Nephron progenitor cell (in vitro differentiated cells): Measurements from ENCODE around the gene PFKL.
"Not testable (repeated sequence)": the region's sequence is repeated elsewhere in the genome, so short reads cannot be mapped to it uniquely, and the experiment has no call there.

Experiments used
- DNase-seq: peaks from one replicate; pipeline ENCODE4 v3.0.0; 2021
- H3K27ac Mint-ChIP-seq: 2 replicates; pipeline ENCODE4 v1.8.0; 2021; ENCODE audit warnings: mild to moderate bottlenecking, moderate library complexity, mixed read lengths
- H3K27me3 Mint-ChIP-seq: 2 replicates; pipeline ENCODE4 v1.8.0; 2021; ENCODE audit warnings: mild to moderate bottlenecking, low read depth, mixed read lengths; ENCODE audit not compliant: poor library complexity
- H3K36me3 Mint-ChIP-seq: 2 replicates; pipeline ENCODE4 v1.8.0; 2021; ENCODE audit warnings: low read depth, mixed read lengths
- H3K4me1 Mint-ChIP-seq: 2 replicates; pipeline ENCODE4 v1.8.0; 2021; ENCODE audit warnings: mixed read lengths
- H3K4me3 Mint-ChIP-seq: 2 replicates; pipeline ENCODE4 v1.8.0; 2021; ENCODE audit warnings: mild to moderate bottlenecking, moderate library complexity, mixed read lengths
- H3K9me3 Mint-ChIP-seq: 2 replicates; pipeline ENCODE4 v1.8.0; 2021; ENCODE audit warnings: mild to moderate bottlenecking, moderate library complexity, mixed read lengths
- CTCF ChIP-seq: fragments of 200-600 bp; sonication (generic); IDR thresholded peaks from 2 replicates; pipeline ENCODE4 v1.5.0; 2021; ENCODE audit warnings: antibody characterized with exemption

The PFKL gene

GRCh38 chr21:44300262-44300959 is 558 bp downstream of the PFKL start:
- no peak overlapping the region for H3K27ac Mint-ChIP-seq
- TF ChIP-seq CTCF = no peak
- H3K4me1 Mint-ChIP-seq = peaks cover 51% of the 10 kb centered on the region
- DNase-seq = peak; percentile 66
- no peaks in the 10 kb centered on the region for H3K9me3 Mint-ChIP-seq
- H3K4me3 Mint-ChIP-seq = peak overlapping the region; percentile 82
- no peaks in the 10 kb centered on the region for H3K36me3 Mint-ChIP-seq
- H3K27me3 Mint-ChIP-seq = peaks cover 14% of the 10 kb centered on the region

GRCh38 chr21:44301141-44301540 is 1.3 kb downstream of the PFKL start:
- Mint-ChIP-seq H3K4me3 (peak overlapping the region; percentile 82), H3K9me3 (no peaks in the 10 kb centered on the region), H3K36me3 (no peaks in the 10 kb centered on the region), H3K27me3 (peaks cover 13% of the 10 kb centered on the region), H3K4me1 (peaks cover 49% of the 10 kb centered on the region), H3K27ac (no peak overlapping the region)
- no peak for DNase-seq
- no peak for TF ChIP-seq CTCF

GRCh38 chr21:44301961-44302406 is 2.1 kb downstream of the PFKL start:
- no peak for DNase-seq
- no peaks in the 10 kb centered on the region for H3K9me3 Mint-ChIP-seq
- H3K27ac Mint-ChIP-seq = no peak overlapping the region
- no peaks in the 10 kb centered on the region for H3K36me3 Mint-ChIP-seq
- peaks cover 13% of the 10 kb centered on the region for H3K27me3 Mint-ChIP-seq
- TF ChIP-seq CTCF = no peak
- peaks cover 49% of the 10 kb centered on the region for H3K4me1 Mint-ChIP-seq
- peak overlapping the region; percentile 60 for H3K4me3 Mint-ChIP-seq

GRCh38 chr21:44302573-44303401 is 2.9 kb downstream of the PFKL start:
- Mint-ChIP-seq H3K4me3 (peak overlapping the region; percentile 60), H3K4me1 (peaks cover 49% of the 10 kb centered on the region)
- DNase-seq, H3K36me3 Mint-ChIP-seq, H3K9me3 Mint-ChIP-seq, H3K27me3 Mint-ChIP-seq, H3K27ac Mint-ChIP-seq: not testable (repeated sequence)

GRCh38 chr21:44303490-44303981 is 3.7 kb downstream of the PFKL start:
- Mint-ChIP-seq H3K27me3 (peaks cover 5% of the 10 kb centered on the region), H3K9me3 (no peaks in the 10 kb centered on the region), H3K4me1 (peaks cover 55% of the 10 kb centered on the region), H3K27ac (peak overlapping the region; percentile 91), H3K4me3 (peak overlapping the region; percentile 74), H3K36me3 (no peaks in the 10 kb centered on the region)
- no peak for TF ChIP-seq CTCF
- DNase-seq = no peak

GRCh38 chr21:44304011-44304616 is 4.3 kb downstream of the PFKL start:
- Mint-ChIP-seq H3K9me3 (no peaks in the 10 kb centered on the region), H3K27ac (peak overlapping the region; percentile 91), H3K27me3 (peaks cover 3% of the 10 kb centered on the region), H3K36me3 (no peaks in the 10 kb centered on the region), H3K4me3 (no peak overlapping the region), H3K4me1 (peaks cover 53% of the 10 kb centered on the region)
- DNase-seq = no peak
- no peak for TF ChIP-seq CTCF
